Nephron progenitor cell (in vitro differentiated cells): ENCODE data around the gene SEPTIN3.

Experiments used
- DNase-seq: peaks from one replicate; pipeline ENCODE4 v3.0.0; 2021
- H3K27ac Mint-ChIP-seq: 2 replicates; pipeline ENCODE4 v1.8.0; 2021; ENCODE audit warnings: mild to moderate bottlenecking, moderate library complexity, mixed read lengths
- H3K27me3 Mint-ChIP-seq: 2 replicates; pipeline ENCODE4 v1.8.0; 2021; ENCODE audit warnings: mild to moderate bottlenecking, low read depth, mixed read lengths; ENCODE audit not compliant: poor library complexity
- H3K36me3 Mint-ChIP-seq: 2 replicates; pipeline ENCODE4 v1.8.0; 2021; ENCODE audit warnings: low read depth, mixed read lengths
- H3K4me1 Mint-ChIP-seq: 2 replicates; pipeline ENCODE4 v1.8.0; 2021; ENCODE audit warnings: mixed read lengths
- H3K4me3 Mint-ChIP-seq: 2 replicates; pipeline ENCODE4 v1.8.0; 2021; ENCODE audit warnings: mild to moderate bottlenecking, moderate library complexity, mixed read lengths
- H3K9me3 Mint-ChIP-seq: 2 replicates; pipeline ENCODE4 v1.8.0; 2021; ENCODE audit warnings: mild to moderate bottlenecking, moderate library complexity, mixed read lengths
- TF ChIP-seq, protein P1 (sequence below): fragments of 200-600 bp; sonication (generic); IDR thresholded peaks from 2 replicates; pipeline ENCODE4 v1.5.0; 2021; ENCODE audit warnings: antibody characterized with exemption

Gene SEPTIN3

DNA sequence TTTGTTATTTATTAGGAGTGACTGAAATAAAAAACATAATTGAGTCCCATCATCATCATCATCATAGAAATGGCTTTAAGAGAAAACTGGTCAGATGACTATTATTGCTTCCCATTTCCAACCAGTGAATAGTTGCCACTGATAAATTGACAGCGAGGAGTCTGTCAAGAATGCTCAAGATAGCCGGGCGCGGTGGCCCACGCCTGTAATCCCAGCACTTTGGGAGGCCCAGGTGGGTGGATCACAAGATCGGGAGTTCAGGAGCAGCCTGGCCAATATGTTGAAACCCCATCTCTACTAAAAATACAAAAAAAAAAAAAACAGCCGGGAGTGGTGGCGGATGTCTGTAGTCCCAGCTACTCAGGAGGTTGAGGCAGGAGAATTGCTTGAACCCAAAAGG, 31.2 kb downstream of the SEPTIN3 start:
- Mint-ChIP-seq H3K4me3 (no peak overlapping the region), H3K4me1 (no peaks in the 10 kb centered on the region), H3K27ac (no peak overlapping the region), H3K9me3 (peaks cover 5% of the 10 kb centered on the region), H3K27me3 (peaks cover 30% of the 10 kb centered on the region), H3K36me3 (peaks cover 10% of the 10 kb centered on the region)
- DNase-seq: no peak
- TF ChIP-seq, protein P1, sequence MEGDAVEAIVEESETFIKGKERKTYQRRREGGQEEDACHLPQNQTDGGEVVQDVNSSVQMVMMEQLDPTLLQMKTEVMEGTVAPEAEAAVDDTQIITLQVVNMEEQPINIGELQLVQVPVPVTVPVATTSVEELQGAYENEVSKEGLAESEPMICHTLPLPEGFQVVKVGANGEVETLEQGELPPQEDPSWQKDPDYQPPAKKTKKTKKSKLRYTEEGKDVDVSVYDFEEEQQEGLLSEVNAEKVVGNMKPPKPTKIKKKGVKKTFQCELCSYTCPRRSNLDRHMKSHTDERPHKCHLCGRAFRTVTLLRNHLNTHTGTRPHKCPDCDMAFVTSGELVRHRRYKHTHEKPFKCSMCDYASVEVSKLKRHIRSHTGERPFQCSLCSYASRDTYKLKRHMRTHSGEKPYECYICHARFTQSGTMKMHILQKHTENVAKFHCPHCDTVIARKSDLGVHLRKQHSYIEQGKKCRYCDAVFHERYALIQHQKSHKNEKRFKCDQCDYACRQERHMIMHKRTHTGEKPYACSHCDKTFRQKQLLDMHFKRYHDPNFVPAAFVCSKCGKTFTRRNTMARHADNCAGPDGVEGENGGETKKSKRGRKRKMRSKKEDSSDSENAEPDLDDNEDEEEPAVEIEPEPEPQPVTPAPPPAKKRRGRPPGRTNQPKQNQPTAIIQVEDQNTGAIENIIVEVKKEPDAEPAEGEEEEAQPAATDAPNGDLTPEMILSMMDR: no peak

DNA sequence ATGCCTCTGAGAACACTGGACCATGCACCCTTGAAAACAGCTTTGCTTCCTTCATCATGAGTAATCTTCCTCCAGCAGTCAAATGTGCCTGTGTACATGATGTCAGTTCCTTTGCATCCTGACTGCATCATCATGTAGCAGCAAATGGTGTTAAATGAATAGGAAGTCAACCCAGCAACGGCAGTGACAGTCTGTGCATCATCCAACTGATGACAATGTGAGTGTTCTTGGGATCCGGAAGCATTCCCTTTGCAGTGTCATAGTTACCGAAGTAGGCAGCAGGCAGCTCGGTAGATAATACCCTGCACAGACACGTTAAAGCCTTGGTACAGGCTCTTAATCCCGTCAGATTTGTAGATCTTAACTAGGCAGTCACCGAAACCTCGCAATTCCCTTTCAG, 31.9 kb downstream of the SEPTIN3 start:
- no peak overlapping the region for H3K27ac Mint-ChIP-seq
- H3K27me3 Mint-ChIP-seq: peaks cover 35% of the 10 kb centered on the region
- H3K36me3 Mint-ChIP-seq: peaks cover 5% of the 10 kb centered on the region
- TF ChIP-seq, protein P1: no peak
- H3K4me3 Mint-ChIP-seq: no peak overlapping the region
- H3K4me1 Mint-ChIP-seq: no peaks in the 10 kb centered on the region
- H3K9me3 Mint-ChIP-seq: peaks cover 9% of the 10 kb centered on the region
- no peak for DNase-seq

DNA sequence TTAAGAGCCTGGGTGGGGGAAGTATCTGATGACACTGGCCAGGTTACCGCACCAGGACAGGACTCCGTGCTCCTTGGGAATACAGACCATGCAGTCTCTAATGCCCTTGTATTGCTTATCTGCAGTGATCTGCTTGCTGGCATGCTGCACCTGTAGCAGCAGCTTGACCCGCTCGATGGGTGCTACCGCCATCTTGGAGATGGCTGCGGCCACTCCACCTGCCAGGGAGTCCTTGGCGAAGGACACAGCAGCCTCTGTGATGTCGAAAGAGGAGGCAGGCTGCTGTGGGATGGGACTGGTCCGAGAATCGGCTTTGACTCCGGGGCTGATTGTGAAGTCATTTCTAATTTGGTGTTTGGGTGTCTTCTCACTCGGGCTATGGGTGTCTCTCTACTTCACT, 32.5 kb downstream of the SEPTIN3 start:
- DNase-seq: no peak
- peaks cover 41% of the 10 kb centered on the region for H3K27me3 Mint-ChIP-seq
- peaks cover 9% of the 10 kb centered on the region for H3K9me3 Mint-ChIP-seq
- no peak overlapping the region for H3K4me3 Mint-ChIP-seq
- H3K36me3 Mint-ChIP-seq: peaks cover 5% of the 10 kb centered on the region
- H3K4me1 Mint-ChIP-seq: no peaks in the 10 kb centered on the region
- no peak overlapping the region for H3K27ac Mint-ChIP-seq
- TF ChIP-seq, protein P1: no peak

DNA sequence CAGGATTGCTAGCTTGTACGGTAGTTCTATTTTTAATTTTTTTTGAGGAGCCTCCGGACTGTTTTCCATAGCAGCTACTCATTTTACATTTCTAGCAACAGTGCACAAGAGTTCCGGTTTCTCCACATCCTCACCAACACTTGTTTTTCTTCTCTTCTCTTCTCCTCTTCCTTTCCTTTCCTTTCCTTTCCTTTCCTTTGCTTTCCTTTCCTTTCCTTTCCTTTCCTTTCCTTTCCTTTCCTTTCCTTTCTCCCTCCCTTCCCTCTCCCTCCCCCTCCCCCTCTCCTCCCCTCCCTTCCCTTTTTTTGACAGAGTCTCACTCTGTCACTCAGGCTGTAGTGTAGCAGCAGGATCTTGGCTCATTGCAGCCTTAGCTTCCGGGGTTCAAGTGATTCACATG, 38.7 kb downstream of the SEPTIN3 start:
- peaks cover 38% of the 10 kb centered on the region for H3K27me3 Mint-ChIP-seq
- no peak overlapping the region for H3K4me3 Mint-ChIP-seq
- DNase-seq: no peak
- H3K27ac Mint-ChIP-seq: no peak overlapping the region
- TF ChIP-seq, protein P1: no peak
- H3K4me1 Mint-ChIP-seq: no peaks in the 10 kb centered on the region
- H3K9me3 Mint-ChIP-seq: peaks cover 54% of the 10 kb centered on the region
- no peaks in the 10 kb centered on the region for H3K36me3 Mint-ChIP-seq

DNA sequence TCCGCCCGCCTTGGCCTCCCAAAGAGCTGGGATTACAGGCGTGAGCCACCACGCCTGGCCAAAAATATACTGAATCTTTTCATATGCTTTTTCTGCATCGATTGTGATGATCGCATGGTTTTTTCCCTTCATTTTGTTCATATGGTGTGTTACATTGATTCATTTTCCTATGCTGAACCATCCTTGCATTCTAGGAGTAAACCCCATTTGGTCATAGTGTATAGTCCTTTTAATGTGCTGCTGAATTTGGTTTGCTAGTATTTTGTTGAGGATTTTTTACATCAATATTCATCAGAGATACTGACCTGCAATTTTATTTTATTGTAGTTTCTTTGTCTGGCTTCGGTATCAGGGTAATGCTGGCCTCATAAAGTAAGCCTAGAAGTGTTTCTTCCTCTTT, 41.5 kb downstream of the SEPTIN3 start:
- DNase-seq: no peak
- no peak overlapping the region for H3K27ac Mint-ChIP-seq
- H3K27me3 Mint-ChIP-seq: peaks cover 36% of the 10 kb centered on the region
- H3K9me3 Mint-ChIP-seq: peaks cover 45% of the 10 kb centered on the region
- H3K36me3 Mint-ChIP-seq: no peaks in the 10 kb centered on the region
- H3K4me1 Mint-ChIP-seq: no peaks in the 10 kb centered on the region
- TF ChIP-seq, protein P1: no peak
- H3K4me3 Mint-ChIP-seq: no peak overlapping the region

DNA sequence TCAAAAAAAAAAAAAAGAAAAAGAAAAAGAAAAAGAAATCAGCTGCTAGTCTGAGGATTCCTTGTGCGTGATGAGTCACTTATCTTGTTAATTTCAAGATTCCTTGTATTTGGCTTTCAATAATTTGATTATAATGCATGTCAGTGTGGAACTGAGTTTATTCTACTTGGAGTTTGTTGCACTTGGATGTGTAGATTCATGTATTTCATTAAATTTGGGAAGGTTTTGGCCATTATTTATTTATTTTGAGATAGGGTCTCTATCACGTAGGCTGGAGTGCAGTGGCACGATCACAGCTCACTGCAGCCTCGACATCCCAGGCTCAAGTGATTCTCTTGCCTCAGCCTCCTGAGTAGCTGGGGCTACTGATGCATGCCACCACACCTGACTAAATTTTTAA, 44.1 kb downstream of the SEPTIN3 start:
- Mint-ChIP-seq H3K4me1 (no peaks in the 10 kb centered on the region), H3K27ac (no peak overlapping the region)

More for the DNA sequence above, 44.1 kb downstream of the SEPTIN3 start:
- TF ChIP-seq, protein P1: no peak
- Mint-ChIP-seq H3K4me3 (no peak overlapping the region), H3K9me3 (peaks cover 36% of the 10 kb centered on the region), H3K36me3 (no peaks in the 10 kb centered on the region), H3K27me3 (peaks cover 43% of the 10 kb centered on the region)
- no peak for DNase-seq
